Measurements from ENCODE around the gene INSYN2B.
"Not testable (repeated sequence)": the region's sequence is repeated elsewhere in the genome, so short reads cannot be mapped to it uniquely, and the experiment has no call there.

Gene INSYN2B

GRCh38 chr5:169847519-169847918 lies 132.8 kb downstream of the INSYN2B start:
- Histone ChIP-seq H3K4me1 (ENCODE audit: control insufficient read depth, insufficient read depth, low read length) (no peaks in the 10 kb centered on the region), H3K9ac (ENCODE audit: low read depth, low read length) (no peak overlapping the region), H3K36me3 (ENCODE audit: insufficient read depth, low read length) (no peaks in the 10 kb centered on the region), H3K27me3 (ENCODE audit: control insufficient read depth, insufficient read depth, low read length) (no peaks in the 10 kb centered on the region), H3K4me3 (ENCODE audit: low read length) (no peak overlapping the region), H3K9me3 (replicated peaks; ENCODE audit: low read length) (peaks cover 4% of the 10 kb centered on the region), H3K4me2 (ENCODE audit: low read length) (no peak overlapping the region)

GRCh38 chr5:169842699-169843098 lies 137.6 kb downstream of the INSYN2B start:
- Histone ChIP-seq H3K4me3 (ENCODE audit: low read length) (no peak overlapping the region), H3K36me3 (ENCODE audit: insufficient read depth, low read length) (no peaks in the 10 kb centered on the region), H3K9me3 (replicated peaks; ENCODE audit: low read length) (no peaks in the 10 kb centered on the region), H3K27me3 (ENCODE audit: control insufficient read depth, insufficient read depth, low read length) (no peaks in the 10 kb centered on the region), H3K4me1 (ENCODE audit: control insufficient read depth, insufficient read depth, low read length) (no peaks in the 10 kb centered on the region), H3K9ac (ENCODE audit: low read depth, low read length) (no peak overlapping the region), H3K4me2 (ENCODE audit: low read length) (no peak overlapping the region)

- Histone ChIP-seq H3K4me1 (ENCODE audit: control insufficient read depth, insufficient read depth, low read length) (no peaks in the 10 kb centered on the region), H3K9ac (ENCODE audit: low read depth, low read length) (no peak overlapping the region), H3K27me3 (ENCODE audit: control insufficient read depth, insufficient read depth, low read length) (no peaks in the 10 kb centered on the region), H3K9me3 (replicated peaks; ENCODE audit: low read length) (no peaks in the 10 kb centered on the region), H3K36me3 (ENCODE audit: insufficient read depth, low read length) (no peaks in the 10 kb centered on the region), H3K4me2 (ENCODE audit: low read length) (no peak overlapping the region), H3K4me3 (ENCODE audit: low read length) (no peak overlapping the region)
Observed at GRCh38 chr5:169840405-169840804, 139.9 kb downstream of the INSYN2B start.

- Histone ChIP-seq H3K4me1 (ENCODE audit: control insufficient read depth, insufficient read depth, low read length) (no peaks in the 10 kb centered on the region), H3K27me3 (ENCODE audit: control insufficient read depth, insufficient read depth, low read length) (no peaks in the 10 kb centered on the region), H3K4me2 (ENCODE audit: low read length) (no peak overlapping the region), H3K9me3 (replicated peaks; ENCODE audit: low read length) (no peaks in the 10 kb centered on the region), H3K9ac (ENCODE audit: low read depth, low read length) (no peak overlapping the region), H3K36me3 (ENCODE audit: insufficient read depth, low read length) (no peaks in the 10 kb centered on the region), H3K4me3 (ENCODE audit: low read length) (no peak overlapping the region)
Observed at GRCh38 chr5:169838688-169839087, 141.6 kb downstream of the INSYN2B start.

GRCh38 chr5:169837686-169838085 lies 142.6 kb downstream of the INSYN2B start:
- no peak overlapping the region for H3K9ac ChIP-seq (ENCODE audit: low read depth, low read length)
- no peaks in the 10 kb centered on the region for H3K36me3 ChIP-seq (ENCODE audit: insufficient read depth, low read length)
- H3K4me1 ChIP-seq (ENCODE audit: control insufficient read depth, insufficient read depth, low read length), result no peaks in the 10 kb centered on the region
- H3K4me3 ChIP-seq (ENCODE audit: low read length), result no peak overlapping the region
- no peaks in the 10 kb centered on the region for H3K9me3 ChIP-seq (replicated peaks; ENCODE audit: low read length)
- no peak overlapping the region for H3K4me2 ChIP-seq (ENCODE audit: low read length)
- H3K27me3 ChIP-seq (ENCODE audit: control insufficient read depth, insufficient read depth, low read length), result no peaks in the 10 kb centered on the region

GRCh38 chr5:169836835-169837536 lies 143.3 kb downstream of the INSYN2B start:
- H3K4me2 ChIP-seq (ENCODE audit: low read length), result no peak overlapping the region
- no peaks in the 10 kb centered on the region for H3K9me3 ChIP-seq (replicated peaks; ENCODE audit: low read length)
- H3K36me3 ChIP-seq (ENCODE audit: insufficient read depth, low read length), result no peaks in the 10 kb centered on the region
- H3K4me3 ChIP-seq (ENCODE audit: low read length), result no peak overlapping the region
- H3K27me3 ChIP-seq (ENCODE audit: control insufficient read depth, insufficient read depth, low read length), result no peaks in the 10 kb centered on the region
- no peaks in the 10 kb centered on the region for H3K4me1 ChIP-seq (ENCODE audit: control insufficient read depth, insufficient read depth, low read length)
- H3K9ac ChIP-seq (ENCODE audit: low read depth, low read length), result no peak overlapping the region

- not testable (repeated sequence) for H3K4me2 ChIP-seq (ENCODE audit: low read length); H3K9ac ChIP-seq (ENCODE audit: low read depth, low read length); H3K4me3 ChIP-seq (ENCODE audit: low read length); H3K36me3 ChIP-seq (ENCODE audit: insufficient read depth, low read length); H3K9me3 ChIP-seq (replicated peaks; ENCODE audit: low read length); H3K27me3 ChIP-seq (ENCODE audit: control insufficient read depth, insufficient read depth, low read length); H3K4me1 ChIP-seq (ENCODE audit: control insufficient read depth, insufficient read depth, low read length)
Observed at GRCh38 chr5:169834540-169834939, 145.8 kb downstream of the INSYN2B start.

- not testable (repeated sequence) for H3K4me1 ChIP-seq (ENCODE audit: control insufficient read depth, insufficient read depth, low read length); H3K27me3 ChIP-seq (ENCODE audit: control insufficient read depth, insufficient read depth, low read length); H3K4me2 ChIP-seq (ENCODE audit: low read length); H3K36me3 ChIP-seq (ENCODE audit: insufficient read depth, low read length); H3K4me3 ChIP-seq (ENCODE audit: low read length); H3K9ac ChIP-seq (ENCODE audit: low read depth, low read length); H3K9me3 ChIP-seq (replicated peaks; ENCODE audit: low read length)
Observed at GRCh38 chr5:169833681-169834292, 146.5 kb downstream of the INSYN2B start.

- no peaks in the 10 kb centered on the region for H3K36me3 ChIP-seq (ENCODE audit: insufficient read depth, low read length)
- no peak overlapping the region for H3K9ac ChIP-seq (ENCODE audit: low read depth, low read length)
- H3K4me1 ChIP-seq (ENCODE audit: control insufficient read depth, insufficient read depth, low read length), result no peaks in the 10 kb centered on the region
Observed at GRCh38 chr5:169832845-169833244, 147.4 kb downstream of the INSYN2B start.

GRCh38 chr5:169832304-169832703 lies 148.0 kb downstream of the INSYN2B start:
- Histone ChIP-seq H3K4me1 (ENCODE audit: control insufficient read depth, insufficient read depth, low read length) (no peaks in the 10 kb centered on the region), H3K4me3 (ENCODE audit: low read length) (no peak overlapping the region), H3K27me3 (ENCODE audit: control insufficient read depth, insufficient read depth, low read length) (no peaks in the 10 kb centered on the region), H3K9ac (ENCODE audit: low read depth, low read length) (no peak overlapping the region), H3K36me3 (ENCODE audit: insufficient read depth, low read length) (no peaks in the 10 kb centered on the region), H3K9me3 (replicated peaks; ENCODE audit: low read length) (no peaks in the 10 kb centered on the region), H3K4me2 (ENCODE audit: low read length) (no peak overlapping the region)

More at GRCh38 chr5:169832845-169833244, 147.4 kb downstream of the INSYN2B start:
- H3K4me2 ChIP-seq (ENCODE audit: low read length), result no peak overlapping the region
- no peaks in the 10 kb centered on the region for H3K9me3 ChIP-seq (replicated peaks; ENCODE audit: low read length)
- H3K27me3 ChIP-seq (ENCODE audit: control insufficient read depth, insufficient read depth, low read length), result no peaks in the 10 kb centered on the region
- no peak overlapping the region for H3K4me3 ChIP-seq (ENCODE audit: low read length)

GRCh38 chr5:169831331-169831730 lies 149.0 kb downstream of the INSYN2B start:
- no peaks in the 10 kb centered on the region for H3K27me3 ChIP-seq (ENCODE audit: control insufficient read depth, insufficient read depth, low read length)
- H3K4me3 ChIP-seq (ENCODE audit: low read length), result no peak overlapping the region
- no peak overlapping the region for H3K9ac ChIP-seq (ENCODE audit: low read depth, low read length)
- H3K4me2 ChIP-seq (ENCODE audit: low read length), result no peak overlapping the region
- H3K36me3 ChIP-seq (ENCODE audit: insufficient read depth, low read length), result no peaks in the 10 kb centered on the region
- no peaks in the 10 kb centered on the region for H3K9me3 ChIP-seq (replicated peaks; ENCODE audit: low read length)
- H3K4me1 ChIP-seq (ENCODE audit: control insufficient read depth, insufficient read depth, low read length), result no peaks in the 10 kb centered on the region

GRCh38 chr5:169828385-169828784 lies 151.9 kb downstream of the INSYN2B start:
- H3K4me1 ChIP-seq (ENCODE audit: control insufficient read depth, insufficient read depth, low read length), result no peaks in the 10 kb centered on the region
- H3K4me2 ChIP-seq (ENCODE audit: low read length), result no peak overlapping the region
- no peaks in the 10 kb centered on the region for H3K27me3 ChIP-seq (ENCODE audit: control insufficient read depth, insufficient read depth, low read length)
- no peak overlapping the region for H3K4me3 ChIP-seq (ENCODE audit: low read length)
- H3K9ac ChIP-seq (ENCODE audit: low read depth, low read length), result no peak overlapping the region
- H3K9me3 ChIP-seq (replicated peaks; ENCODE audit: low read length), result no peaks in the 10 kb centered on the region
- H3K36me3 ChIP-seq (ENCODE audit: insufficient read depth, low read length), result no peaks in the 10 kb centered on the region
